ENCODE data around the gene USP15.

GRCh38 chr12:62363506-62363905 lies 103.3 kb downstream of the USP15 start:
- TF ChIP-seq CTCF (IDR thresholded peaks at IDR 0.05) (no peak), POLR2A (IDR thresholded peaks at IDR 0.05) (no peak)
